ENCODE data around the gene CENPO.

CENPO gene

GRCh38 chr2:24859968-24860600 is 66.9 kb downstream of the CENPO start:
- DNase-seq (ENCODE audit: low spot score): no peak

- no peak for DNase-seq (ENCODE audit: low spot score)
Measured at GRCh38 chr2:24860631-24861030, 67.4 kb downstream of the CENPO start.

GRCh38 chr2:24861500-24861899 is 68.3 kb downstream of the CENPO start:
- DNase-seq (ENCODE audit: low spot score): no peak

- peak; percentile 75 for DNase-seq (ENCODE audit: low spot score)
Measured at GRCh38 chr2:24863641-24864040, 70.4 kb downstream of the CENPO start.

- no peak for DNase-seq (ENCODE audit: low spot score)
Measured at GRCh38 chr2:24866946-24867345, 73.7 kb downstream of the CENPO start.

- no peak for DNase-seq (ENCODE audit: low spot score)
Measured at GRCh38 chr2:24870440-24870839, 77.2 kb downstream of the CENPO start.

GRCh38 chr2:24870891-24871705 is 77.9 kb downstream of the CENPO start:
- peak; percentile 47 for DNase-seq (ENCODE audit: low spot score)

GRCh38 chr2:24871852-24872333 is 78.7 kb downstream of the CENPO start:
- peak; percentile 73 for DNase-seq (ENCODE audit: low spot score)
